ENCODE data around the gene MCF2L2. TPM values are rescaled to one million over a fixed set of nuclear protein-coding genes. Genes with fewer than 3 reads are reported as not detected.

MCF2L2 gene
- polyA plus RNA-seq, 1 donor from 2014 or later = 9.3 TPM

GRCh38 chr3:183328823-183329222 lies 99.6 kb downstream of the MCF2L2 start:
- H4K20me1 ChIP-seq (ENCODE audit: insufficient read depth) = no peaks in the 10 kb centered on the region
- no peak overlapping the region for H3K9ac ChIP-seq (ENCODE audit: low read length)
- no peaks in the 10 kb centered on the region for H3K79me2 ChIP-seq (replicated peaks; ENCODE audit: insufficient read depth, low read length)
- no peak overlapping the region for H3K4me3 ChIP-seq (ENCODE audit: low read length)
- no peaks in the 10 kb centered on the region for H3K9me2 ChIP-seq (ENCODE audit: insufficient read depth, low read length)
- H2AFZ ChIP-seq (ENCODE audit: low read depth, low read length) = no peak overlapping the region
- no peaks in the 10 kb centered on the region for H3F3A ChIP-seq (ENCODE audit: insufficient read depth, low read length, poor library complexity, severe bottlenecking)
- H3K27ac ChIP-seq (ENCODE audit: low read length) = no peak overlapping the region
- TF ChIP-seq MXI1 (conservative IDR thresholded peaks at IDR 0.05; ENCODE audit: poor library complexity, severe bottlenecking) = no peak
- TF ChIP-seq TAF1 (IDR thresholded peaks at IDR 0.05; ENCODE audit: low read depth) = no peak
- no peak for TF ChIP-seq POLR2AphosphoS5 (IDR thresholded peaks at IDR 0.05)
- TF ChIP-seq RAD21 (conservative IDR thresholded peaks at IDR 0.05) = no peak
- no peak for TF ChIP-seq EZH2 (IDR thresholded peaks at IDR 0.05; ENCODE audit: borderline replicate concordance, insufficient read depth, low read length, poor library complexity, severe bottlenecking)
- no peak for TF ChIP-seq CTCF (IDR thresholded peaks at IDR 0.05; ENCODE audit: poor library complexity, severe bottlenecking)
- no peak for TF ChIP-seq EP300 (conservative IDR thresholded peaks at IDR 0.05; ENCODE audit: poor library complexity, severe bottlenecking)
- TF ChIP-seq SMC3 (conservative IDR thresholded peaks at IDR 0.05; ENCODE audit: poor library complexity) = no peak
- TF ChIP-seq REST (IDR thresholded peaks at IDR 0.05; ENCODE audit: borderline replicate concordance) = no peak
- H3K9me3 ChIP-seq (ENCODE audit: low read length) = no peaks in the 10 kb centered on the region
- no peaks in the 10 kb centered on the region for H3K27me3 ChIP-seq (ENCODE audit: insufficient read depth, low read depth, low read length)
- no peak overlapping the region for H3K4me2 ChIP-seq (ENCODE audit: low read length)
- H3K36me3 ChIP-seq (ENCODE audit: insufficient read depth, low read length) = no peaks in the 10 kb centered on the region

GRCh38 chr3:183328164-183328563 lies 100.3 kb downstream of the MCF2L2 start:
- TF ChIP-seq CTCF (IDR thresholded peaks at IDR 0.05; ENCODE audit: poor library complexity, severe bottlenecking) (no peak), SMC3 (conservative IDR thresholded peaks at IDR 0.05; ENCODE audit: poor library complexity) (no peak), RAD21 (conservative IDR thresholded peaks at IDR 0.05) (no peak), POLR2AphosphoS5 (IDR thresholded peaks at IDR 0.05) (no peak), TAF1 (IDR thresholded peaks at IDR 0.05; ENCODE audit: low read depth) (no peak), EZH2 (IDR thresholded peaks at IDR 0.05; ENCODE audit: borderline replicate concordance, insufficient read depth, low read length, poor library complexity, severe bottlenecking) (no peak)
- Histone ChIP-seq H3K9me2 (ENCODE audit: insufficient read depth, low read length) (no peaks in the 10 kb centered on the region), H3K4me3 (ENCODE audit: low read length) (no peak overlapping the region), H2AFZ (ENCODE audit: low read depth, low read length) (no peak overlapping the region), H3F3A (ENCODE audit: insufficient read depth, low read length, poor library complexity, severe bottlenecking) (no peaks in the 10 kb centered on the region), H3K27me3 (ENCODE audit: insufficient read depth, low read depth, low read length) (no peaks in the 10 kb centered on the region), H3K79me2 (replicated peaks; ENCODE audit: insufficient read depth, low read length) (no peaks in the 10 kb centered on the region), H3K27ac (ENCODE audit: low read length) (no peak overlapping the region), H4K20me1 (ENCODE audit: insufficient read depth) (no peaks in the 10 kb centered on the region), H3K36me3 (ENCODE audit: insufficient read depth, low read length) (no peaks in the 10 kb centered on the region), H3K9ac (ENCODE audit: low read length) (no peak overlapping the region), H3K4me2 (ENCODE audit: low read length) (no peak overlapping the region), H3K9me3 (ENCODE audit: low read length) (no peaks in the 10 kb centered on the region)
